K562 (cell line): ENCODE data around the gene MYCBP. TPM values are rescaled to one million over a fixed set of nuclear protein-coding genes. Genes with fewer than 3 reads are reported as not detected.

Source experiments
- CTBP1 ChIP-seq: fragments of 450-650 bp; IDR thresholded peaks from 2 replicates; pipeline ENCODE4 v1.6.1; 2016; ENCODE audit warnings: borderline replicate concordance
- CXXC5 ChIP-seq: fragments of 250-450 bp; sonication (Bioruptor Pico); IDR thresholded peaks from 2 replicates; pipeline ENCODE4 v1.8.0; 2022; ENCODE audit warnings: inconsistent platforms, mild to moderate bottlenecking, moderate library complexity
- ELK1 ChIP-seq: sonication (generic); formaldehyde crosslinking; IDR thresholded peaks from 2 replicates; pipeline ENCODE4 v1.8.1; 2022; ENCODE audit warnings: missing genetic modification reagents
- IRF1 ChIP-seq: sonication (generic); formaldehyde crosslinking; IDR thresholded peaks from 2 replicates; pipeline ENCODE4 v1.8.0; 2022; ENCODE audit warnings: missing genetic modification reagents, mild to moderate bottlenecking, borderline replicate concordance
- IRF2 ChIP-seq: sonication (generic); formaldehyde crosslinking; IDR thresholded peaks from 2 replicates; pipeline ENCODE4 v1.8.1; 2022; ENCODE audit warnings: mild to moderate bottlenecking, missing genetic modification reagents
- LCOR ChIP-seq: sonication (generic); formaldehyde crosslinking; IDR thresholded peaks from 2 replicates; pipeline ENCODE4 v1.8.0; 2022; ENCODE audit warnings: mild to moderate bottlenecking, missing genetic modification reagents
- MCM5 ChIP-seq: fragments of 450-650 bp; IDR thresholded peaks from 2 replicates; pipeline ENCODE4 v1.6.1; 2016; ENCODE audit warnings: low read depth
- NCOA2 ChIP-seq, 2 experiments: fragments of 450-650 bp; IDR thresholded peaks; 2 replicates each; pipeline ENCODE4 v1.6.1; 2018; ENCODE audit warnings: mild to moderate bottlenecking in 2 of 2, moderate library complexity in 1 of 2; ENCODE audit not compliant: partially characterized antibody in 2 of 2
- NR1H2 ChIP-seq: sonication (generic); formaldehyde crosslinking; IDR thresholded peaks from 2 replicates; pipeline ENCODE4 v1.4.0; 2020; ENCODE audit warnings: mild to moderate bottlenecking, missing genetic modification reagents
- NUFIP1 ChIP-seq: fragments of 450-650 bp; IDR thresholded peaks from 2 replicates; pipeline ENCODE4 v1.6.1; 2018; ENCODE audit not compliant: partially characterized antibody
- PHF8 ChIP-seq: fragments of 200-600 bp; sonication (generic); IDR thresholded peaks from 2 replicates; pipeline ENCODE4 v1.6.1; 2012; ENCODE audit warnings: mixed run types, mild to moderate bottlenecking, inconsistent platforms, low read length, moderate library complexity, borderline replicate concordance
- POLR2AphosphoS5 ChIP-seq: IDR thresholded peaks from 2 replicates; pipeline ENCODE4 v1.6.1; 2011; ENCODE audit warnings: mild to moderate bottlenecking, low read depth, low read length, moderate library complexity; ENCODE audit not compliant: control insufficient read depth, insufficient read depth
- PYGO2 ChIP-seq: fragments of 450-650 bp; IDR thresholded peaks from 2 replicates; pipeline ENCODE4 v1.6.1; 2016; ENCODE audit warnings: mild to moderate bottlenecking, missing genetic modification characterization, moderate library complexity, missing compliant biosample characterization
- SFPQ ChIP-seq: fragments of 200-400 bp; formaldehyde crosslinking; IDR thresholded peaks from 2 replicates; pipeline ENCODE4 v1.6.1; 2017; ENCODE audit warnings: mild to moderate bottlenecking, low read depth, low read length, moderate library complexity
- SRF ChIP-seq, 2 experiments: fragments of 250-450, 450-650 bp in 1 of 2; sonication (Bioruptor Pico) in 1 of 2; sonication (generic) in 1 of 2; formaldehyde crosslinking; IDR thresholded peaks; 2 replicates each; pipeline versions ENCODE4 v1.5.0 to v1.5.1; 2020 to 2022; ENCODE audit warnings: mild to moderate bottlenecking in 1 of 2, missing genetic modification reagents in 1 of 2
- TRIM28 ChIP-seq: fragments of 450-650 bp; IDR thresholded peaks from 2 replicates; pipeline ENCODE4 v1.6.1; 2017
- XRCC5 ChIP-seq: fragments of 200-400 bp; formaldehyde crosslinking; IDR thresholded peaks from 2 replicates; pipeline ENCODE4 v1.6.1; 2017; ENCODE audit warnings: low read depth, mild to moderate bottlenecking, low read length
- ZBED1 ChIP-seq: IDR thresholded peaks from 2 replicates; pipeline ENCODE4 v1.6.1; 2014
- ZBTB1 ChIP-seq: sonication (generic); formaldehyde crosslinking; IDR thresholded peaks from 2 replicates; pipeline ENCODE4 v1.8.1; 2023; ENCODE audit warnings: missing genetic modification reagents, low read depth, mild to moderate bottlenecking, borderline replicate concordance
- ZC3H11A ChIP-seq: IDR thresholded peaks from 2 replicates; pipeline ENCODE4 v1.6.1; 2012; ENCODE audit warnings: low read depth, low read length, improper control_type of control experiment
- ZFPM2 ChIP-seq: fragments of 250-450 bp; sonication (Bioruptor Pico); IDR thresholded peaks from 2 replicates; pipeline ENCODE4 v1.5.1; 2022; ENCODE audit warnings: mild to moderate bottlenecking
- ZNF12 ChIP-seq: sonication (generic); formaldehyde crosslinking; IDR thresholded peaks from 2 replicates; pipeline ENCODE4 v1.4.0; 2020; ENCODE audit warnings: mild to moderate bottlenecking, missing genetic modification reagents
- ZNF184 ChIP-seq: sonication (generic); formaldehyde crosslinking; IDR thresholded peaks from 2 replicates; pipeline ENCODE4 v1.5.0; 2020; ENCODE audit warnings: missing genetic modification reagents
- ZNF324 ChIP-seq: fragments of 250-450 bp; sonication (Bioruptor Pico); IDR thresholded peaks from 2 replicates; pipeline ENCODE4 v1.4.0; 2020; ENCODE audit warnings: mild to moderate bottlenecking
- ZNF589 ChIP-seq: fragments of 200-800 bp; sonication (Bioruptor generic); IDR thresholded peaks from 2 replicates; pipeline ENCODE4 v1.6.1; 2016; ENCODE audit warnings: low read depth, missing genetic modification characterization, missing compliant biosample characterization
- polyA plus RNA-seq, 8 experiments: library from polyadenylated mRNA; depleted of rRNA in 4 of 8; stranded (reverse) in 5 of 8; unstranded in 3 of 8; fragments of >200 nt; fragmentation: Nextera tagmentation in 2 of 8; fragmentation: Illumina TruSeq in 1 of 8; extraction: Ambion mirVana in 2 of 8; extraction: Trizol in 1 of 8; gene quantifications; 2 replicates each; pipeline versions ENCODE4 v1.2.1 to v1.2.3, GENCODE V29; 2011 to 2014; ENCODE audit warnings: inconsistent platforms in 1 of 8, missing spikeins in 1 of 8
- total RNA-seq, 7 experiments: library from RNA; depleted of rRNA in 6 of 7; stranded (reverse); fragments of >200 nt in 6 of 7; fragmentation: Illumina TruSeq in 2 of 7; extraction: Trizol in 2 of 7; gene quantifications; 2 replicates each; pipeline versions ENCODE4 v1.2.1 to v1.2.3, GENCODE V29; 2011 to 2021; ENCODE audit warnings: low replicate concordance in 1 of 7

Gene MYCBP
- total and polyA plus RNA-seq, 9 of the 15 experiments (the other 6 are each of a cell fraction or from before 2014, with no cell fraction given), result 32.3 to 253 (median 72.9) TPM

GRCh38 chr1:38815903-38816627, 57.1 kb downstream of the MYCBP start (continued):
- TF ChIP-seq PYGO2 (tag) (peak; percentile 29; the same call in 1 of the 2 replicates), TRIM28 (0 out of 2 replicates have a peak, but pooled peaks have one; percentile 62), NR1H2 (CRISPR knock-in tag) (no peak), CXXC5 (CRISPR knock-in tag) (peak; percentile 96), ZNF12 (peak; percentile 70; the same call in 1 of the 2 replicates), SFPQ (no peak), ZNF589 (CRISPR knock-in tag) (peak; percentile 89), ZC3H11A (no peak), ZBED1 (peak; percentile 93), POLR2AphosphoS5 (peak; percentile 87), NUFIP1 (peak; percentile 28), IRF1 (CRISPR knock-in tag) (no peak), NCOA2 (IDR thresholded peaks at IDR 0.05; ENCODE audit: partially characterized antibody in 2 of 2) (peak in 1 of 2 experiments; percentile 86), MCM5 (no peak), ZBTB1 (CRISPR knock-in tag) (no peak), SRF (CRISPR knock-in tag; IDR thresholded peaks at IDR 0.05) (peak in 1 of 2 experiments; percentile 58; a peak in 1 of 4 replicates), PHF8 (peak; percentile 53; the same call in 1 of the 2 replicates), ZNF324 (no peak), XRCC5 (peak; percentile 96), ELK1 (CRISPR knock-in tag) (no peak), ZFPM2 (CRISPR knock-in tag) (peak; percentile 68; the same call in 1 of the 2 replicates), ZNF184 (no peak), CTBP1 (peak; percentile 100), IRF2 (CRISPR knock-in tag) (no peak), LCOR (peak; percentile 92)
